MM.1S (cell line): ENCODE measurements around the gene TDRD12.

Experiments used
- DNase-seq: peaks from one replicate; pipeline ENCODE4 v3.0.0-alpha.2; 2015
- H2AFZ ChIP-seq: fragments of 300-600 bp; sonication (generic); 2 replicates; pipeline ENCODE4 v1.6.0; 2016; ENCODE audit warnings: antibody characterized with exemption, low read length
- H3F3A ChIP-seq: fragments of 300-600 bp; sonication (generic); 2 replicates; pipeline ENCODE4 v1.6.1; 2016; ENCODE audit warnings: mild to moderate bottlenecking, antibody characterized with exemption, low read length, moderate library complexity, mixed read lengths; ENCODE audit not compliant: insufficient read depth
- H3K27ac ChIP-seq: fragments of 300-600 bp; sonication (generic); 2 replicates; pipeline ENCODE4 v1.5.1; 2016; ENCODE audit warnings: mild to moderate bottlenecking, low read length
- H3K27me3 ChIP-seq: fragments of 300-600 bp; sonication (generic); replicated peaks from 2 replicates; pipeline ENCODE4 v1.6.0; 2016; ENCODE audit warnings: low read length; ENCODE audit not compliant: insufficient read depth
- H3K36me3 ChIP-seq: fragments of 300-600 bp; sonication (generic); replicated peaks from 2 replicates; pipeline ENCODE4 v1.6.1; 2016; ENCODE audit warnings: mild to moderate bottlenecking, low read length, mixed read lengths; ENCODE audit not compliant: insufficient read depth
- H3K4me1 ChIP-seq: fragments of 300-600 bp; sonication (generic); 2 replicates; pipeline ENCODE4 v1.6.1; 2016; ENCODE audit warnings: low read length, mixed read lengths
- H3K4me2 ChIP-seq: fragments of 300-600 bp; sonication (generic); 2 replicates; pipeline ENCODE4 v1.6.0; 2016; ENCODE audit warnings: low read depth, low read length
- H3K4me3 ChIP-seq: fragments of 300-600 bp; sonication (generic); 2 replicates; pipeline ENCODE4 v1.5.1; 2016; ENCODE audit warnings: low read length, mixed read lengths
- H3K79me2 ChIP-seq: fragments of 300-600 bp; sonication (generic); 2 replicates; pipeline ENCODE4 v1.6.1; 2016; ENCODE audit warnings: mixed run types, low read length, mixed read lengths
- H3K9ac ChIP-seq: fragments of 300-600 bp; sonication (generic); 2 replicates; pipeline ENCODE4 v1.6.1; 2016; ENCODE audit warnings: low read length, mixed read lengths
- H3K9me2 ChIP-seq: fragments of 300-600 bp; sonication (generic); replicated peaks from 2 replicates; pipeline ENCODE4 v1.6.1; 2016; ENCODE audit warnings: mild to moderate bottlenecking, low read length, mixed read lengths; ENCODE audit not compliant: insufficient read depth
- H3K9me3 ChIP-seq: fragments of 300-600 bp; sonication (generic); replicated peaks from 2 replicates; pipeline ENCODE4 v1.6.1; 2016; ENCODE audit warnings: mild to moderate bottlenecking, low read length, mixed read lengths; ENCODE audit not compliant: insufficient read depth
- H4K20me1 ChIP-seq: fragments of 300-600 bp; sonication (generic); 2 replicates; pipeline ENCODE4 v1.6.1; 2016; ENCODE audit warnings: mild to moderate bottlenecking, low read length, moderate library complexity, mixed read lengths; ENCODE audit not compliant: insufficient read depth
- EZH2 ChIP-seq: fragments of 300-600 bp; sonication (generic); optimal IDR thresholded peaks from 2 replicates; pipeline ENCODE3; 2017; ENCODE audit warnings: low read depth, mild to moderate bottlenecking, antibody characterized with exemption, low read length, mixed read lengths
- EZH2phosphoT487 ChIP-seq: fragments of 300-600 bp; sonication (generic); IDR thresholded peaks from 2 replicates; pipeline ENCODE4 v1.6.1; 2018; ENCODE audit warnings: antibody characterized with exemption, low read length
- TF ChIP-seq, protein P1 (sequence below): fragments of 300-600 bp; sonication (generic); IDR thresholded peaks from 2 replicates; pipeline ENCODE4 v1.5.1; 2016; ENCODE audit warnings: antibody characterized with exemption, low read length, mixed read lengths

The TDRD12 gene

GRCh38 chr19:32864318-32865007 is 144.9 kb downstream of the TDRD12 start:
- Histone ChIP-seq H2AFZ (no peak overlapping the region), H4K20me1 (no peaks in the 10 kb centered on the region)

DNA sequence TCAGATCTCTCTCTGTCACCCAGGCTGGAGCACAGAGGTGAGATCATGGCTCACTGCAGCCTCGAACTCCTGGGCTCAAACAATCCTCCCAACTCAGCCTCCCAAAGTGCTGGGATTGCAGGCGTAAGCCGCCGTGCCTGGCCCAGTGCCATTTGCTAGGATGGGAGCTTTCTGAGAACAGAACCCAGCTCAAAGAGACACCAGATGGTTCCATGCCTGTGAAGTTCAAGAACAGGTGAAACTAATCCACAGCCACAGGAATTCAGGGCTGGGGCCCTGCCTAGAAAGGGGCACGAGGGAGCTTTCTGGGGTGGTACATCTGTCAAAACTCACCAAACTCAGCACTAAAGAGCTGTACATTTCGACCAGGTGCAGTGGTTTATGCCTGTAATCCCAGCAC is 145.8 kb downstream of the TDRD12 start:
- no peak overlapping the region for H2AFZ ChIP-seq
- no peaks in the 10 kb centered on the region for H4K20me1 ChIP-seq
- H3K9me3 ChIP-seq = no peaks in the 10 kb centered on the region
- H3F3A ChIP-seq = no peaks in the 10 kb centered on the region
- H3K9ac ChIP-seq = no peak overlapping the region
- no peak overlapping the region for H3K27ac ChIP-seq
- H3K36me3 ChIP-seq = no peaks in the 10 kb centered on the region
- no peak for DNase-seq
- no peak overlapping the region for H3K4me2 ChIP-seq
- H3K4me3 ChIP-seq = no peak overlapping the region
- no peaks in the 10 kb centered on the region for H3K79me2 ChIP-seq
- TF ChIP-seq EZH2 (no peak), EZH2phosphoT487 (no peak)
- TF ChIP-seq, protein P1, sequence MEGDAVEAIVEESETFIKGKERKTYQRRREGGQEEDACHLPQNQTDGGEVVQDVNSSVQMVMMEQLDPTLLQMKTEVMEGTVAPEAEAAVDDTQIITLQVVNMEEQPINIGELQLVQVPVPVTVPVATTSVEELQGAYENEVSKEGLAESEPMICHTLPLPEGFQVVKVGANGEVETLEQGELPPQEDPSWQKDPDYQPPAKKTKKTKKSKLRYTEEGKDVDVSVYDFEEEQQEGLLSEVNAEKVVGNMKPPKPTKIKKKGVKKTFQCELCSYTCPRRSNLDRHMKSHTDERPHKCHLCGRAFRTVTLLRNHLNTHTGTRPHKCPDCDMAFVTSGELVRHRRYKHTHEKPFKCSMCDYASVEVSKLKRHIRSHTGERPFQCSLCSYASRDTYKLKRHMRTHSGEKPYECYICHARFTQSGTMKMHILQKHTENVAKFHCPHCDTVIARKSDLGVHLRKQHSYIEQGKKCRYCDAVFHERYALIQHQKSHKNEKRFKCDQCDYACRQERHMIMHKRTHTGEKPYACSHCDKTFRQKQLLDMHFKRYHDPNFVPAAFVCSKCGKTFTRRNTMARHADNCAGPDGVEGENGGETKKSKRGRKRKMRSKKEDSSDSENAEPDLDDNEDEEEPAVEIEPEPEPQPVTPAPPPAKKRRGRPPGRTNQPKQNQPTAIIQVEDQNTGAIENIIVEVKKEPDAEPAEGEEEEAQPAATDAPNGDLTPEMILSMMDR = no peak
- no peaks in the 10 kb centered on the region for H3K27me3 ChIP-seq
- H3K4me1 ChIP-seq = no peaks in the 10 kb centered on the region
- no peaks in the 10 kb centered on the region for H3K9me2 ChIP-seq

More at GRCh38 chr19:32864318-32865007, 144.9 kb downstream of the TDRD12 start:
- no peak for TF ChIP-seq EZH2
- no peak for TF ChIP-seq EZH2phosphoT487
- TF ChIP-seq, protein P1 = no peak
- no peak overlapping the region for H3K9ac ChIP-seq
- no peak for DNase-seq
- no peak overlapping the region for H3K27ac ChIP-seq
- H3K79me2 ChIP-seq = no peaks in the 10 kb centered on the region
- no peaks in the 10 kb centered on the region; the same call in 1 of the 2 replicates for H3K27me3 ChIP-seq
- no peaks in the 10 kb centered on the region for H3K36me3 ChIP-seq
- H3F3A ChIP-seq = no peaks in the 10 kb centered on the region
- no peaks in the 10 kb centered on the region for H3K4me1 ChIP-seq
- H3K4me3 ChIP-seq = no peak overlapping the region
- no peak overlapping the region for H3K4me2 ChIP-seq
- no peaks in the 10 kb centered on the region for H3K9me2 ChIP-seq
- H3K9me3 ChIP-seq = no peaks in the 10 kb centered on the region

DNA sequence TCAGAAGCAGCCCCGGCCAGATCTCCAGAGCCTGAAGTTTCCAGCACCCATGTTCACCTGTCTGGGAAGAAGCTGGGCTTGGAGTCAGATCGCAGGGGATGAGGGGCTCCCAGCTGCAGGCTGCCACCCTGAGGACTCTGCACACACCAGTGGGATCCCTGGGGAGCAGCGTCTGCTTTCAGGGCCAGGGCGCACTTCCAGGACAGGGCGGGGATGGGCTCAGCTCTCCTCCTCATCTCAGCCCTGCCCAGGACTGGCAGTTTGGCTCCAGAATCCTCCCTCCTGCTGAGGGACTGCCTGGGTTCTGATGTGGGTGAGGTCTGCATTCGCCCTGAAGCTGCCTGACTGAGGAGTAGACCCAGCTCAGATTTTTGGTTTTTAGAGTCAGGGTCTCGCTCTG is 146.5 kb downstream of the TDRD12 start:
- Histone ChIP-seq H3K9ac (no peak overlapping the region), H3K27ac (no peak overlapping the region), H3K27me3 (no peaks in the 10 kb centered on the region), H3K9me2 (no peaks in the 10 kb centered on the region), H3K4me2 (no peak overlapping the region), H3K4me3 (no peak overlapping the region), H3F3A (no peaks in the 10 kb centered on the region), H2AFZ (no peak overlapping the region), H3K9me3 (no peaks in the 10 kb centered on the region), H3K4me1 (no peaks in the 10 kb centered on the region), H3K79me2 (no peaks in the 10 kb centered on the region), H3K36me3 (no peaks in the 10 kb centered on the region), H4K20me1 (no peaks in the 10 kb centered on the region)
- TF ChIP-seq, protein P1 = no peak
- TF ChIP-seq EZH2 = no peak
- no peak for DNase-seq
